ENCODE results near the gene MCUB. TPM values are rescaled to one million over a fixed set of nuclear protein-coding genes. Genes with fewer than 3 reads are reported as not detected.

Gene MCUB
- total RNA-seq, 1 donor from 2014 or later = 17.1 TPM

GRCh38 chr4:109631532-109632108 lies 71.6 kb downstream of the MCUB start:
- no peaks in the 10 kb centered on the region for H3K9me3 ChIP-seq
- intact Hi-C loops (cut with DNase I) = no loop called here
- no peak for ATAC-seq
- TF ChIP-seq, protein P1, sequence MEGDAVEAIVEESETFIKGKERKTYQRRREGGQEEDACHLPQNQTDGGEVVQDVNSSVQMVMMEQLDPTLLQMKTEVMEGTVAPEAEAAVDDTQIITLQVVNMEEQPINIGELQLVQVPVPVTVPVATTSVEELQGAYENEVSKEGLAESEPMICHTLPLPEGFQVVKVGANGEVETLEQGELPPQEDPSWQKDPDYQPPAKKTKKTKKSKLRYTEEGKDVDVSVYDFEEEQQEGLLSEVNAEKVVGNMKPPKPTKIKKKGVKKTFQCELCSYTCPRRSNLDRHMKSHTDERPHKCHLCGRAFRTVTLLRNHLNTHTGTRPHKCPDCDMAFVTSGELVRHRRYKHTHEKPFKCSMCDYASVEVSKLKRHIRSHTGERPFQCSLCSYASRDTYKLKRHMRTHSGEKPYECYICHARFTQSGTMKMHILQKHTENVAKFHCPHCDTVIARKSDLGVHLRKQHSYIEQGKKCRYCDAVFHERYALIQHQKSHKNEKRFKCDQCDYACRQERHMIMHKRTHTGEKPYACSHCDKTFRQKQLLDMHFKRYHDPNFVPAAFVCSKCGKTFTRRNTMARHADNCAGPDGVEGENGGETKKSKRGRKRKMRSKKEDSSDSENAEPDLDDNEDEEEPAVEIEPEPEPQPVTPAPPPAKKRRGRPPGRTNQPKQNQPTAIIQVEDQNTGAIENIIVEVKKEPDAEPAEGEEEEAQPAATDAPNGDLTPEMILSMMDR (IDR thresholded peaks at IDR 0.05) = no peak
- DNase-seq = no peak
- H3K4me3 ChIP-seq = no peak overlapping the region
- no peaks in the 10 kb centered on the region for H3K36me3 ChIP-seq
- no peaks in the 10 kb centered on the region for H3K27me3 ChIP-seq (ENCODE audit: low read depth)
- H3K27ac ChIP-seq = no peak overlapping the region
- no peaks in the 10 kb centered on the region for H3K4me1 ChIP-seq

DNA sequence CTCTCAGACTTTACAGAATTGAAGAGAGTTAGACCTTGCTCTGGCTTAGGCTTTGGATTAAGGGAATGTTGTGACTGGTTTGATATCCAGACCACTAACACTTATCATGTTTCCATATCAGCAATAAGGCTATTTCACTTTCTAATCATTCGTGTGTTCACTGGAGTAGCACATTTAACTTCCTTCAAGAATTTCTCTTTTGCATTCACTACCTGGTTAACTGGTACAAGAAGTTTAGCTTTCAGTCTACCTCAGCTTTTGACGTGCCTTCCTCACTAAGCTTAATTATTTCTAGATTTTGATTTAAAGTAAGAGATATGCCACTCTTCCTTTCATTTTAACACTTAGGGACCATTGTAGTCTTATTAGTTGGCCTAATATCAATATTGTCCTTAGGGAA lies 80.6 kb downstream of the MCUB start:
- Histone ChIP-seq H3K9me3 (peaks cover 5% of the 10 kb centered on the region), H3K4me3 (no peak overlapping the region), H3K27me3 (ENCODE audit: low read depth) (no peaks in the 10 kb centered on the region), H3K36me3 (no peaks in the 10 kb centered on the region), H3K4me1 (no peaks in the 10 kb centered on the region), H3K27ac (no peak overlapping the region)
- ATAC-seq (no peak), DNase-seq (no peak)
- intact Hi-C loops (cut with DNase I) = no loop called here
- TF ChIP-seq, protein P1 (IDR thresholded peaks at IDR 0.05) = no peak

GRCh38 chr4:109645874-109646710 lies 86.0 kb downstream of the MCUB start:
- Histone ChIP-seq H3K36me3 (no peaks in the 10 kb centered on the region), H3K4me3 (no peak overlapping the region), H3K27me3 (ENCODE audit: low read depth) (no peaks in the 10 kb centered on the region), H3K9me3 (no peaks in the 10 kb centered on the region), H3K27ac (no peak overlapping the region), H3K4me1 (no peaks in the 10 kb centered on the region)
- intact Hi-C loops (cut with DNase I) = no loop called here
- TF ChIP-seq, protein P1 (IDR thresholded peaks at IDR 0.05) = no peak
- ATAC-seq = no peak
- no peak for DNase-seq

DNA sequence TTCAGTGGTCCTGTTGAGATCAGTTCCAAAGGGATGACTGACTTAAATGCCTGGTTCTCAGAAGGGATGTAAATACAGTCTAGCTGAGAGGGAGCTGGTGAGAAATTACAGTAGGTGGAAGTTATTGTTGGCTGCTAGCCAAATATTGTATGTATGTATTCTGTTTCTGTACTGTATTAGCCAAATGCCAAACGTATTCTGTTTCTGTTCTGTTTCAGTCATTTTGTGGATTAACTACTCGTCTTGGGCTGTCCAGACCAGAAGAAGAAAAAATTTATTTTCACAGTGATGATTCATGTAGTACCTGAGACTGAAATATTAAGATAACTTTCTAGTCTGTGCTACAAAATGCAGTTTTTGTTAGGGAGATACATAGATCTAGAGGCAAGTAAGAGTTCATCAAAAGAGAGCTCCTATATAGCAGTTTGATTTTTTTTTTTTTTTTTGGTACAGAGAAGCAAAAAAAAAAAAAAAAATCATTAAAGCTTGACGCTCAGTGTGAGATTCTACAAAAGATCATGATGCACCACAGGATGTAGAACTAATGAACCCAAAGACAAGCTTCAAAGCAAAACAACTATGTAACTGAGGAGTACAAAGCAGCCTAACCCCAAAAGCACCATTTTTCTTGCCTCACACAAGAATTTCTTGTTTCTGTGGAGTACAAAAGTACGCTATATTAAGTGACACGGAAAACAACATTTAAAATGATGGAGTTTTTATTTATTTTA lies 88.4 kb downstream of the MCUB start:
- DNase-seq (no peak), ATAC-seq (no peak)
- H3K27me3 ChIP-seq (ENCODE audit: low read depth) = no peaks in the 10 kb centered on the region
- no peaks in the 10 kb centered on the region for H3K36me3 ChIP-seq
- H3K4me3 ChIP-seq = no peak overlapping the region
- H3K9me3 ChIP-seq = peaks cover 8% of the 10 kb centered on the region
- intact Hi-C loops (cut with DNase I) = no loop called here
- no peaks in the 10 kb centered on the region for H3K4me1 ChIP-seq
- TF ChIP-seq, protein P1 (IDR thresholded peaks at IDR 0.05) = no peak
- no peak overlapping the region for H3K27ac ChIP-seq

- intact Hi-C loops (cut with DNase I) = no loop called here
- H3K4me3 ChIP-seq = no peak overlapping the region
- H3K4me1 ChIP-seq = no peaks in the 10 kb centered on the region
- no peak overlapping the region for H3K27ac ChIP-seq
- no peak for ATAC-seq
- no peaks in the 10 kb centered on the region for H3K36me3 ChIP-seq
- H3K9me3 ChIP-seq = peaks cover 8% of the 10 kb centered on the region
- no peak for DNase-seq
- TF ChIP-seq, protein P1 (IDR thresholded peaks at IDR 0.05) = no peak
- no peaks in the 10 kb centered on the region for H3K27me3 ChIP-seq (ENCODE audit: low read depth)
Observed at GRCh38 chr4:109648997-109649575, 89.0 kb downstream of the MCUB start.
